BE2C (cell line): ENCODE measurements around the gene MSH3.

Experiments
- DNase-seq: peaks from one replicate; pipeline ENCODE4 v3.0.0-alpha.2; 2020
- H3K27me3 ChIP-seq: fragments of 250-450 bp; sonication (Bioruptor Pico); 2 replicates; pipeline ENCODE4 v1.5.1; 2020; ENCODE audit warnings: mild to moderate bottlenecking
- H3K36me3 ChIP-seq: fragments of 250-450 bp; sonication (Bioruptor Pico); 2 replicates; pipeline ENCODE4 v1.5.1; 2020; ENCODE audit warnings: mild to moderate bottlenecking
- H3K4me1 ChIP-seq: fragments of 250-450 bp; sonication (Bioruptor Pico); 2 replicates; pipeline ENCODE4 v1.5.1; 2020
- H3K4me3 ChIP-seq: 2 replicates; pipeline ENCODE4 v1.5.1; 2011; ENCODE audit warnings: low read depth, low read length
- H3K9me3 ChIP-seq: fragments of 250-450 bp; sonication (Bioruptor Pico); 2 replicates; pipeline ENCODE4 v1.5.1; 2020
- CTCF ChIP-seq: IDR thresholded peaks from 2 replicates; pipeline ENCODE4 v1.5.1; 2012; ENCODE audit warnings: mild to moderate bottlenecking, low read depth, low read length

MSH3 gene

DNA sequence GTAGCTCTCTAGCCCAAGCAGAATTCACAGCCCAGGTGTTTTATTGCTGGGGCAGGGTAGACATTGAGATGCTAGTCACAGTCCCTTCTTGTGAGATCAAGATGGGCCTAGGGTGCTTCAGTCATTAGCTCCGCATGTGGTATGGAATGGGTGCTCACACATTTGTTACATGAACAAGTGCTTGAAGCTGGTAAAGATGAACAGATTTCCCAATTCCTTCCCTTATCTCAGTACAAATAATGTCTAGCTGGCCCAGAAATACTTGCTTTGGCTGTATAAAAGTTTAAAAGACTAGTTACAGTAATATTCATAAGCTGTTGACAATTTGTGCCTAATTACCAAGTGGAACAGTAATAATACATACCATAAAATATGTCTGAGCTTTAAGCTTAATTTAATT lies 143.7 kb downstream of the MSH3 start:
- Histone ChIP-seq H3K4me3 (no peak overlapping the region), H3K9me3 (no peaks in the 10 kb centered on the region), H3K36me3 (peaks cover 2% of the 10 kb centered on the region; the same call in 1 of the 2 replicates), H3K27me3 (no peaks in the 10 kb centered on the region), H3K4me1 (no peaks in the 10 kb centered on the region)
- no peak for TF ChIP-seq CTCF
- no peak for DNase-seq

DNA sequence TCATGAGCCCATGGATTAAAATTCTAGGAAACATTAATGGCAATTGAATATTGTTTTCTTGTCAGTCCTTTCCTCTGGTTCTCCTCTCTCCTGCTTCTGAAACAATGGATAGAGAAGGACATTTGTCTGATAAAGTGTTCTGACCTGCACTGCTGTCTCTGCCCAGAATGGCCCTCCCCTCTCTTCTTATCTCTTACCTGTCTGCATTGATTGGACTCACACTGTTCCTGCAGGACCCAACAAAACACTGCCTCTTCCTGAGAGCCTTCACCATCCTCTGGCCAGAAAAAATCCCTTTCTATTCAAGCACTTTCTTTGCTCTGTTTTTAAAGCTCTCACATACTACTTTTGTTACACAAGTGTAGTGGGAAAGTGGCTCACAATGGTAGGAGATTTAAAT lies 144.2 kb downstream of the MSH3 start:
- TF ChIP-seq CTCF: no peak
- no peaks in the 10 kb centered on the region for H3K36me3 ChIP-seq
- no peak for DNase-seq

GRCh38 chr5:80799041-80799440 lies 144.6 kb downstream of the MSH3 start:
- no peaks in the 10 kb centered on the region for H3K4me1 ChIP-seq
- H3K27me3 ChIP-seq: no peaks in the 10 kb centered on the region
- no peaks in the 10 kb centered on the region for H3K36me3 ChIP-seq
- no peak for TF ChIP-seq CTCF
- no peaks in the 10 kb centered on the region for H3K9me3 ChIP-seq
- no peak for DNase-seq
- H3K4me3 ChIP-seq: no peak overlapping the region

More for the DNA sequence above, 144.2 kb downstream of the MSH3 start:
- Histone ChIP-seq H3K4me3 (no peak overlapping the region), H3K9me3 (no peaks in the 10 kb centered on the region), H3K27me3 (no peaks in the 10 kb centered on the region), H3K4me1 (no peaks in the 10 kb centered on the region)

DNA sequence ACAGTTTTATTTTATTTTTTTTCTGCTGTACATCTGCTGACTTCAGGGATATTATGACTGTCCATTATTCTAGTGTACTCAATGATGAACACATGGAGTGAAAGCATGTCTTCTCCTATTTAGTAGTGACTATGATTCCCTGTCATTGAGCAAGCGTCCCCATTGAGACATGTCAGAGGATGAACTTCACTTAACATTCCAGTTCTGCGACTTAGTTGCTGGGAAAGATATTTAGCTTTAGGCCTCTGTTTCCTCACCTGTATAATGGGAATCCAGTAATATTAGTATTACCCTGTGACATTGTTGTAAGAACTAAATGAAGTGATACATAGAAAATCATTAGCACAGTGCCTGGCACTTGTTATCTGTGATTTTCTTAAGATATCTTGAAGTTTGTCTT lies 145.1 kb downstream of the MSH3 start:
- Histone ChIP-seq H3K36me3 (no peaks in the 10 kb centered on the region), H3K27me3 (no peaks in the 10 kb centered on the region), H3K9me3 (no peaks in the 10 kb centered on the region), H3K4me3 (no peak overlapping the region), H3K4me1 (no peaks in the 10 kb centered on the region)
- DNase-seq: no peak
- no peak for TF ChIP-seq CTCF

DNA sequence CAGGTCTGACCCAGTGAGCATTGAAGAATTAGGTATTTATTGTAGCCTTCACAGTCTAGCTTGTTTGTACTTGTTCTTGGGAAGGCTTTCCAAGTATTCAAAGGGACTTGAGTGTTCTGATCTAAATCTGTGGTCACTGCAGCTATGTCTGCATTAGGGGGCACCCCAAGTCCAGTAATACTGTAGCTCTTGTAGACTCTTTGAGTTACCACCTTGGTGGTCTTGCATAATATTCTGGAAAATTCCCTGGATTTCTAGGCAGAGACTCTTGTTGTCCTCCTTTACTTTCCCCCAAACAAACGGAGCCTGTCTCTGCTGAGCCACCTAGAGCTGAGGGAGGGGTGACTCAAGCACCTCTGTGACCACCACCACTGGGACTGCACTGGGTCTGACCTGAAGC lies 149.9 kb downstream of the MSH3 start:
- H3K27me3 ChIP-seq: no peaks in the 10 kb centered on the region
- H3K4me1 ChIP-seq: no peaks in the 10 kb centered on the region
- no peak for DNase-seq
- H3K36me3 ChIP-seq: no peaks in the 10 kb centered on the region
- no peaks in the 10 kb centered on the region for H3K9me3 ChIP-seq
- no peak overlapping the region for H3K4me3 ChIP-seq
- no peak for TF ChIP-seq CTCF

DNA sequence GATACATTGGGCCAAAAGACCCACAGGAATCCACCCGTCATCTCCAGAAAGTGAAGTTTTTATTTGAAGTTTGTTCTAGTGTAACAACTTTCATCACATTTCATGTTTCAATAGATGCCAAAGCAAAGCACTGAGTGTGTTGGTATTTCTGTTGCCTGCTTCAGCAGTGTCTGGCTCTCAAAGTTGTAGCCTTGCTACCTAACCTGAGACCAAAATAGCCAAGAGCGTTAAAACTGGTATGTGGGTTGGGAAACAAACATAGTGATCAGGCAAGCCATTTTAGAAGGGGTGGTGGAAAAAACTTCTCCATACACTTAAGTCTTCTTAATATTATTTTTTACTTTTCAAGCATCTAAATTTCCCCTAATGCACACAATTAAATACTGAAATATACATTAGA lies 150.6 kb downstream of the MSH3 start:
- H3K4me1 ChIP-seq: no peaks in the 10 kb centered on the region
- no peak overlapping the region for H3K4me3 ChIP-seq
- no peaks in the 10 kb centered on the region for H3K36me3 ChIP-seq
- H3K27me3 ChIP-seq: no peaks in the 10 kb centered on the region
- DNase-seq: no peak
- no peak for TF ChIP-seq CTCF
- no peaks in the 10 kb centered on the region for H3K9me3 ChIP-seq
